NCI-H2107 treated with DMSO at 0.1 percent for 48 hours (cell line): ENCODE measurements around the gene CENPV.
"Not testable (repeated sequence)": the region's sequence is repeated elsewhere in the genome, so short reads cannot be mapped to it uniquely, and the experiment has no call there.

ENCODE experiments used
- DNase-seq: peaks from one replicate; lab custom pipeline; 2025; ENCODE audit not compliant: unreplicated experiment; lab: John Stamatoyannopoulos, UW

Gene CENPV

DNA sequence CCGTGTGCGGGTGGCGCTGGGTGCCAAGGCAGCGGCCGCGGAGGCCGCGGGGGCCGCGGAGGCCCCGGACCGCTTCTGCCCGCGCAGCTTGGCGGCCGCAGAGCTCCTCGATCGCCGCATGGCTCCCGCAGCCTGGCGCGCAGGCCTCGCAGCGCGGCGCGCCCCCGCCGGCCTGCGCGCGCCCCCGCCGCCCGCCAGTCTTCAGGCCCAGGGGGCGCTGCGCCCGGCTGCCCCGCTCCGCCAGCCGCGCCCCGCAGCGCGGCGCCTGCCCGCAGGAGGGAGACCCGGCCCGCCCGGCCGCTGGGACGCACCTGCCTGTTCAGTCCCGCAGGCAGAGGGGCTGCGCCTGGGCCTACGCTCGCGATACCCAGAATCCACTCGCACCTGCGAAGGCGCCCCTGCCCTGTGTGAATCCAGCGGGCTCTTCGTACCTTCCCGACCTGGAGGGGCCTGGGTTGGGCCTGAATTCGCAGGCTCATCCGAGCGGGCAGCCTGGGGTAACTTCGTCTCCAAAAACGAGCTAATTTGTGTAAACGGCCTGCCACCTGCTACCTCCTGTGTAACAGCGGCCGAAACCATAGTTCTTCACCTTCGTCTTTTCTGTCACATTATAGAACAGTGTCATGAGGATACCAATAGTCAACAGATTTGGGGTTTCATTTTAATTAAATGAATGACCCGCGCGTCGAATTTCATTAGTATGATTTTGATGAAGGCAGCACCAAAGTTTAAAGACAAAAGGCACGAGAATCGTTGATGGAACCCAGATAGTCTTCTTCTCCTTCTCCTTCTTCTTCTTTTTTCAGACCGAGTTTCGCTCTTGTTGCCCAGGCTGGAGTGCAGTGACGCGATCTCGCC lies at the start of gene CENPV:
CENPV (minus strand) TSS at position 153 of the 858 bp plus-strand sequence; CDS start at position 120, 33 bp downstream.
- no peak for DNase-seq

DNA sequence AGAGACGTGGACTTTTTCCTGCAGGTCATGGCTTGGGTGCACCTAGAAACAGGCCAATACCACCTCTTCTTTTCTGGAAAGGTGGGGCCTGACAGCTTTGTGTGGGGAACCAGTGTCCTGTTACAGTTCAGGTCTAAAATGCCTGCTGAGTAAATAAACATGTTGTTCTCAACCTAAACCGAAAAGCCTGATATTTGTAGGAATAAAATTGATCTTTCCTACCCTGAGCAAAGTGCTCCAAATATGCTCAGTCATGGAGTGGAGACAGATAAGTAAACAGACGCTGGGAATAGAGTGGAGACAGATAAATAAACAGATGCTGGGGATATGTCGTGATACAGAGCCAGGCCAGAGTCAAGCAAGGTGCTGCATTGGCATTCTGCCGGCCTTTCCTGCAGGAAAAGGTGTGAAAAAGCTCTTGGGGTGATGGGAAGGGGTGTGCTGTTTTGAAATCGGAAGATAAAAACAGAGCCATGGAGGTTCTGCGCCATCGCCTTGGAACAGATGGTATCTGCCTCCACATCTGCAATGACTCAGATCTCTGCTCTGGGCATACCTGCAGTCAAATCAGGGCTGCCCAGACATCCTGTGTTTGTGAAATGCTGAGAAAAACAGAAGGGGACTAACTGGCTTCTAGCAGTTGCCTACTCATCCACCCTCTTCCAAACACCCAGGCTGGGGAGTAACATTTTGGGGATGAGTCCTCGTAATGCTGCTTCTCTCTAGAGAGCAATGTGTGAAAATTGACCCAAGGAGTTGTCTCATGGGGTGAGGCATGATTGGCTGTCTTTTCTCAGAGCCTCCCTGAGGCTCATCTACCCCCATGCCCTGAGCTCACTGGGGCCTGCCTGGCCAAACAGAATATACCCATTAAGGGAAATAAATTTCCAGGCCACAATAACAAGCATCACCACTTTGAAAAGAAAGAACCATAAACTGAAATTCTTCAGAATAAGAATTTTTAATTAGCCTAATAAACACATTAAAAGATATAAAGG lies 45.3 kb upstream of the CENPV start:
- no peak for DNase-seq

DNA sequence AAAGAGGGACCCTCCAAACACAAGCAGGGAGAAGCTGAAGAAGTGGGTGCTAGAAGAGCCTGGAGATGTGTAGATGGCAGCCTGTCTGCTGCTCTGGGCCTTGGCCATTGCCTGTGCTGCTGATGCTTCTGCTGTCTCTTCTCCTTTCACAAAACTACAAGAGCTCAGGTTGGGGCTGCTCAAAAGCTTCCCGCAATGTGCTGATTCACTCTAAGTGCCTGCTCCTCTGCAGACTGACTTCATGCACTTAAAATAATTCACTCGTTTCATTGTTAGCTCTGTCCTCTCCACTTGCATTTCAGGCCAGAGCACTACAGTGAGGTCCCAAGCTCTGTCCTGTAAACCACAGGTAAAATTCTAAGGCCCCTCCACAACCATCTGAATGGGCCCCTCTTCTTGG lies 43.4 kb upstream of the CENPV start:
- not testable (repeated sequence) for DNase-seq

DNA sequence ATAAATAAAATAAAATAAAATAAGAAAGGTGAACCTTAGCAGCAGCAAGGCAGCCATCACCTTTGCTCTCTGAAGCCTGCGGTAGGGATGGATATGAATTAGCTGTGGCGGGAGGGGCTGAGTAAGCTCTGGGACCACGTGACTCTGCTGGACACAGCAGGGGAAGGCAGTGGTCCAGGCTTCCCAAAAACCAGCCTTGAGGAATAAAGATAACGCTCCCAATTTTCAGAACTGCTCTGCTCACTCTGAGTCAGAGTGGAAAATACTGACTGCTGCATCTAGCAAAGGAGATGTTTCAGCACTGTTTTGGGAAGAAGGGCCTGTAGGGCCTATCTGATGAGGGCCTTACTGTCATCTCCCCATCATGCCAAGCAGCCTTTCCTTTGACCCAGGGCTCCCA lies 42.6 kb upstream of the CENPV start:
- not testable (repeated sequence) for DNase-seq

DNA sequence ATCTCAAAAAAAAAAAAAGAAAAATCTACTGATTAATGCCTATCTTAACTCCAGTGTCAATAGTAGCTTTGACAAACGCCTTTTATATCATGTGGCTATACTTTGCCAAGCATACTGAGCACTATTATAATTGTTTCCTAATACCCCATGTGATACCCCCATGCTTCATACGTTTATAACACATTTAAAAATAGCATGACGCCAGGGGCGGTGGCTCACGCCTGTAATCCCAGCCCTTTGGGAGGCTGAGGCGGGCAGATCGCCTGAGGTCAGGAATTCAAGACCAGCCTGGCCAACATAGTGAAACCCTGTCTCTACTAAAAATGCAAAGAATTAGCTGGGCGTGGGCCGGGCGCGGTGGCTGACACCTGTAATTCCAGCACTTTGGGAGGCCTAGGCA lies 39.2 kb upstream of the CENPV start:
- not testable (repeated sequence) for DNase-seq

DNA sequence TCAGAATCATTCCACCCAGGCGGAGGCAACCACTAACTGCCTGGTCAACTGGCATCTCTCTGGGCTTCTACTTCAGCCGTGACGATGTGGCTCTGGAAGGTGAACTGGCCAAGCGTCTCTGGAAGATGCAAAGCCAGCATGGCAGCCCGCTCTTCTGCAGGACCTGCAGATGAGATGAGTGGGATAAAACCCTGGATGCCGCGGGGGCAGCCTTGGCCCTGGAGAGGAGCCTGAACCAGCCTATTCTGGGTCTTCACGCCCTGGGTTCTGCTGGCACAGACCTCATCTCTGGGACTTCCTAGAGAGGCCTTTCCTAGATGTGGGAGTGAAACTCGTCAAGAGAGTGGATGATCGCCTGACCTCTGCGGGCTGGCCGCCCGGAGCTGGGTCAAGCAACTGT lies 38.2 kb upstream of the CENPV start:
- DNase-seq, result no peak

DNA sequence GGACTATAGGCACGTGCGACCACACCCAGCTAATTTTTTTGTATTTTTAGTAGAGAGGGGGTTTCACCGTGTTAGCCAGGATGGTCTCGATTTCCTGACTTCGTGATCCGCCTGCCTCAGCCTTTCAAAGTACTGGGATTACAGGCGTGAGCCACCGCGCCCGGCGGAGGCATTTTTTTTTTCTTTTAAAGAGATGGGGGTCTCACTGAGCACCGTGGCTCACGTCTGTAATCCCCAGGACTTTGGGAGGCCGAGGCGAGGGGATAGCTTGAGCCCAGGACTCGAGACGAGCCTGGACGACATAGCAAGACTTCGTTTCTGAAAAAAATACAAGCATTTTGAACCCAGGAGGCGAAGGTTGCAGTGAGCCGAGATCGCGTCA lies 32.8 kb upstream of the CENPV start:
- not testable (repeated sequence) for DNase-seq

DNA sequence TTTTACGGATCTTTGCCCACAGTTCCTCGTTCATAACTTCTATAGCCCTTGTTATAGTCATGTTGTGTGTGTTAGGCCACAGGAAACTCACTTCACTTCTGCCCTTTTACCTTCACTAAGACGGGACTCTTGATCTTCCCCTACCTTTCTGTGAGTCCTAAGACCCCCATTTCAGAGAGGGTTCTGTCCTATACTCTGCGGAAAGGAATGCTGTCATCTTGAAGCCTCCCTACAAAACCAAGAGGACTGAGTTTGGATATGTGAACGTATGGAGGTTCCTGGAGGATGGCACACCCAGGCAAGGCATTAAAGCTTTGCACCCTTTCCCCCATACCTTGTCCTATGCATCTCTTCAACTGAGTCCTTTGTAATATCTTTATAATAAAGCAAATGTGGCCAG lies 31.3 kb upstream of the CENPV start:
- no peak for DNase-seq

DNA sequence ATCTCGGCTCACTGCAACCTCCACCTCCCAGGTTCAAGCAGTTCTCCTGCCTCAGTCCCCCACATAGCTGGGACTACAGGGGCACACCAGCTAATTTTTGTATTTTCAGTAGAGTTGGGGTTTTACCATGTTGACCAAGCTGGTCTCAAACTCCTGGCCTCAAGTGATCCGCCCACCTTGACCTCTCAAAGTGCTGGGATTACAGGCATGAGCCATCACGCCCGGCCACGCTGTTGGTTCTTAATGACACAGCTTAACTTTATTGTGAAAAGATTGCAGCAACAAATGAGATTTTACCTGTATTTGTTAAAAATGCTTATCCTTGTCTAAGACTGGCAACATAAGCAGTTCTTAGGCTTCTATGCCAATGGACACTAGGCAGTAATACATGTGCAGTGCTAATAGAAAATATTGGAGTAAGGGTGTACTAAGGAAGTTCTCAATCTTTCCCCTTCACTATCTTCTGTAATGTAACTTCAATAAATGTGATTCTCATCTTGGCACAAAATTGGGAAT lies 30.6 kb upstream of the CENPV start:
- DNase-seq, result no peak

DNA sequence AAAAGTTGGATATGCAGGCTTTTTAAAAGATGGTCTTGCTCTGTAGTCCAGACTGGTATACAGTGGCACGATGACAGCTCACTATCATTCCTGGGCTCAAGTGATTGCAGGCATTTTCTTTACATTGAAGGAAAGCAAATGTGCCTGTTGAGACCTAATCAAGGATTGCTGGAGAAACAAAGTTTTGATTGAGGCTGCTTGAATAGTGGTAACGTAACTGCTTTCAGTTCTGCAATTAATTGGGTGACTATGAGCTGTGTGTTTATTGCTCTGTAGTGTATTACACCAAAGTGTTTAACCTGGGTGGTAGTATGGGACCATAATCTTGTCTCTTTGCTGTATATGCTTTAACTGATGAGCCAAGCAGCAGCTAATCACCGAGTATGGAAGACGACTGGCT lies 29.9 kb upstream of the CENPV start:
- no peak for DNase-seq

DNA sequence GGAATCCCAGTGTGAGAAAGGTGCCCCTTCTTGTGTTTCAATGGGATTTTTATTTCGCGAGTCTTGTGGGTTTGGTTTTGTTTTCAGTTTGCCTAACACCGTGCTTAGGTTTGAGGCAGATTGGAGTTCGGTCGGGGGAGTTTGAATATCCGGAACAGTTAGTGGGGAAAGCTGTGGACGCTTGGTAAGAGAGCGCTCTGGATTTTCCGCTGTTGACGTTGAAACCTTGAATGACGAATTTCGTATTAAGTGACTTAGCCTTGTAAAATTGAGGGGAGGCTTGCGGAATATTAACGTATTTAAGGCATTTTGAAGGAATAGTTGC lies 28.2 kb upstream of the CENPV start:
- DNase-seq, result no peak

DNA sequence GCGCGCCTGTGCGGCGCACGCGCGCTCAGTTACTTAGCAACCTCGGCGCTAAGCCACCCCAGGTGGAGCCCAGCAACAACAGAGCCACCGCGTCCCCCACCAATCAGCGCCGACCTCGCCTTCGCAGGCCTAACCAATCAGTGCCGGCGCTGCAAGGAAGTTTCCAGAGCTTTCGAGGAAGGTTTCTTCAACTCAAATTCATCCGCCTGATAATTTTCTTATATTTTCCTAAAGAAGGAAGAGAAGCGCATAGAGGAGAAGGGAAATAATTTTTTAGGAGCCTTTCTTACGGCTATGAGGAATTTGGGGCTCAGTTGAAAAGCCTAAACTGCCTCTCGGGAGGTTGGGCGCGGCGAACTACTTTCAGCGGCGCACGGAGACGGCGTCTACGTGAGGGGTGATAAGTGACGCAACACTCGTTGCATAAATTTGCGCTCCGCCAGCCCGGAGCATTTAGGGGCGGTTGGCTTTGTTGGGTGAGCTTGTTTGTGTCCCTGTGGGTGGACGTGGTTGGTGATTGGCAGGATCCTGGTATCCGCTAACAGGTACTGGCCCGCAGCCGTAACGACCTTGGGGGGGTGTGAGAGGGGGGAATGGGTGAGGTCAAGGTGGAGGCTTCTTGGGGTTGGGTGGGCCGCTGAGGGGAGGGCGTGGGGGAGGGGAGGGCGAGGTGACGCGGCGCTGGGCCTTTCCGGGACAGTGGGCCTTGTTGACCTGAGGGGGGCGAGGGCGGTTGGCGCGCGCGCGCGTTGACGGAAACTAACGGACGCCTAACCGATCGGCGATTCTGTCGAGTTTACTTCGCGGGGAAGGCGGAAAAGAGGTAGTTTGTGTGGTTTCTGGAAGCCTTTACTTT lies 27.6 kb upstream of the CENPV start, which contains the start of gene UBB:
UBB (plus strand) TSS at position 452 of the 856 bp plus-strand sequence. CDS start 817 bp downstream, outside the sequence.
- peak; percentile 53 for DNase-seq

DNA sequence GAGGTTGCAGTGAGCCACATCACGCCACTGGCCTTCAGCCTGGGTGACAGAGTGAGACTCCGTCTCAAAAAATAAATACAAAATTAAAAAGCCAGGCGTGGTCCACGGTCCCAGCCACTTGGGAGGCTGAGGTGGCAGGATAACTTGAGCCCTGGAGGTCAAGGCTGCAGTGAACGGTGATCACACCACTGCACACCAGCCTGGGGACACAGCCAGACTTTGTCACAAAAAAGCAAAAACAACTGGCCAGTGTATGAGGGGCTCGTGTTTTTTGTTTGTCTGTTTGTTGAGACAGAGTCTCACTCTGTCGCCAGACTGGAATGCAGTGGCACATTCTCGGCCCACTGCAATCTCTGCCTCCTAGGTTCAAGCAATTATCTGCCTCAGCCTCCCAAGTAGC lies 26.4 kb upstream of the CENPV start:
- DNase-seq, result no peak

DNA sequence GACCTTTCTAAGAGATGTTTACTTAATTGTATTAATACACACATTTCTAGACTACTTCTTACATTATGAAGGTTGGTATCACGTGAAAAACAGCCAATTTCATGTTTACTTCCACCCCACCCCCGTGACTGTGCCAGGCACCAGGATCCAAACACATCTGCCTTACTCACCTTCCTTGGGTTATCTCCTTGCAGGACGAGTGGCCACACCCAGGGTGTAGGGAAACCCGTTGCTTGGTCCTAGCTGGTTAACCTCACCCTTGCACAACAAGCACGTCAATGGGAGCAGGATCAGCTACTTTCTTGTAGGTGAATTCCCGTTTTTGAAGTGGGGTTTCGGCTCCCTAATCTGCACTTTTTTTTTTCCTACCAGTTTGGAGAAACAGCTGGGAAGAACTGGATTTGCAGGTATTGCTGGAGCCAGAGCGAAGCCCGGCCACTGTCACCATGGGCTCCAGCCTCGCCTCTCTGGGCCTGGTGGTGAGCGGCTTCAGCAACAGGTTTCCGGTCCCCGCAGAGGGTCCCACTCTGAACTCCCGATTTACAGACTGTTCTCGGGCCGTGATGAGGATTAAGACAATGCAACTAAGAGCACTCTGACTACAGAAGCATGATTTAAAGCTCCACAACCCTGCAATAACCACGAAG lies 25.5 kb upstream of the CENPV start:
- DNase-seq, result no peak

DNA sequence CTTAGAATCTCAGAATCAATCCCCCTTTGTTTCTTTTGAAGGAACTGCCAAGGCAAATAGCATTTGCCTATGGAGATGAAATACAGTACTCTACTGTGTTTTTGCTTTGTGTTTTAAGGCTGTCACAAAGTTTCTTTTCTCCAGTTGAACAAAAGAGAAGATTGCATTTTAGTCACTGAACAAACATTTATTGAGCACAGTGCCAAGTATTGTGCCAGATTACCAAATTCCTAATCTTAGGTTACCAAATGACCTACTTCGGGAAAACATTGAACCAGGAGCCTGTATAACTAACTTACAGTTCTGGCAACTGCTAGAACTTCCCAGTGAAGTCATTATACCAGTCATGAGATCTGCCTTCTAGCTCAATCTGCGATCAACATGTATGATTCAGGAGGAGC lies 24.7 kb upstream of the CENPV start:
- DNase-seq, result no peak

DNA sequence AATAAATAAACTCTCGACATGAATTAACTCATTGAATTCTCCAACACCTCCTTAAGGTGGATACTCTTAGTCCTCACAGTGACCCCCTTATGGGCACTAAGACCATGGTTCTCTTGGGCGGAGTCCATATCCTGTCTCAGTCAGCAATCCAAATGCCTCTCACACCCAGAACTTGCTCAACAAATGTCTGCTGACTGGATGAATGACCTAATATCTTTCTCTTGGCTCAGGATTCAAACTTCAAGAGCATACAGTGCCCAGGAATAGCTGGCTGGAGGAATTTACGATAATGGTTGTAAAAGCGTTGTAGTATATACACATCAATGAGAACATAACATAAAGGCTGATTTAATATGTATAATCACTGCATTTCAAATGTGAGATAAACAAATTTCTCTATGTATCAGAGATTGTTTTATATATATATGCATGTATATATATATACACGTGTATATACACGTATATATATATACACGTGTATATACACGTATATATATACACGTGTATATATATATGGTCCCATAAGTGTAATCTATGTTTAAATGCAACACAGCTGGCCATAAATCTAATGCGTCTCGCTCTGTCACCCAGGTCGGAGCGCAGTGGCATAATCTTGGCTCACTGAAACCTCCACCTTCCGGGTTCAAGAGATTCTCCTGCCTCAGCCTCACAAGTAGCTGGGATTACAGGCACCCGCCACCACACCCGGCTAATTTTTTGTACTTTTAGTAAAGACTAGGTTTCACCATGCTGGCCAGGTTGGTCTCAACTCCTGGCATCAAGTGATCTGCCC lies 21.1 kb upstream of the CENPV start:
- DNase-seq, result no peak

DNA sequence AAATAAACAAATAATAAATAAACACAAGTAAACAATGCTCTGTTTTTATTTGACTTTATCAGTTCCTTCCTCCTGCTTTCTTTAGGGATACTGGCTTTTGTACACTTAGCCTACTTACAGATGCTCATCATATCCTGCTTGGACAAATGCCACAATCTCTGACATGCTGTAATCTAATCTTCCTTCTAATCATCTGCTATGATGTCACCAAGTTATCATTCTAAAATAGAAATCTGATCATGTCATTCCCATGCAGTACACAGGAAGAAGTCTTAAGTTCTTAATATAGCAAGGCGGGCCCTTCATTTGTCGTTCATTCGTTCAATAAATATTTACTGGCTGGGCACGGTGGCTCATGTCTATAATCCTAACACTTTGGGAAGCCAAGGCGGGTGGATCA lies 18.5 kb upstream of the CENPV start:
- no peak for DNase-seq

DNA sequence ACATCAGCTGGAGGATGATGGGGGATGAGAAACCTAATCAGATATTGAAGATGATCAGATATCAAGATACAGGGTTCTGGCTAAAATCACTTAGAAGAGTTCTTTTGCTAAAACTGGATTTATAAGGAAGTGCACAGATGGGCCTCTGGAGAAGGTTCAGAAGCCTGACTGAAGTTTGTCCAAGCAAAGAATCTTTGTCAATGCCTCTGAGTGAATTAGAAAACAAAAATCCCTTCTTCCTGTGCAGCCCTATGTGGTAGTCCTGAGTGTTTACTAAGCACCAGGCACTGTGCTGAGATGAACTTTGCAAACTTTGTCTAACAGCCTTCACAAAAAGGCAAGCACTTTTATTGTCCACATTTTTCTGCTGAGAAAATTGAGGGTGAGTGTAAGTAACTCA lies 11.4 kb upstream of the CENPV start:
- DNase-seq, result no peak

DNA sequence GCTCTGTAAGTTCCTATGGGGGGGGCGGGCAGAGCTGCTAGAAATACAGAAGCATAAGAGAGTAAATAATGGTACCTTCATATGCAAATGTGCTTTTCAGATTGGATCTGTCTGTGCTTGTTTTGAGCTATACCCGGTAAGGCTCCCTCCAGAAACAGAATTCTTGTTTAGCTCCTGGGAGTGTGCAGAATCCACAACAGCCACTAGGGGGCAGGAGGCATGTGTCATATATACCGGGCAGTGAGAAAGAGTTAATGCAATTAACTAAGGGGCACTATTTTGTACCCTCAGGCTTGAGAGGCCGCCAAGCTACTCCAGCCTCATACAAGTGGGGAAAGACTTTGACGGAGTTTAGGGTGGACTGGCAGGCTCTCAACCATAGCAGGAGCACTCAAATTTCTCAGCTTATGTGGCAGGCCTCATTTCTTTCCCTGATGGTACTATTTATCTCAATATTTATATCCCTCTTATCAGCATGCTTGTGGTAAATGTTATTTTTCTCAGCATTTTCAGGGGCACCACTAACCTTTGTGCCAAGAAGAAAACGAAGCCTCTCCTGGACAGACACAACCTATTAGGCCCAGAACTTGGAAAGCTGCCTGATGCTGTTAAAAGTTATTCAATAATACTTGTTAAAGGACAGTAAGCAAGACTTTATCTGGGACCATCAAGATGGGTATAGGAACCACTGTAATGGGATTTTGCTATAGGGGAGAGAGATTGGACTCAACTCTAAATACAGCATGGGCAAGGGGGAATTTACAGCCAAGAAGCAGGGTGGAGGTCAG lies 10.7 kb upstream of the CENPV start:
- DNase-seq, result peak; percentile 23
